ENCODE results near the gene PCAT6. TPM values are rescaled to one million over a fixed set of nuclear protein-coding genes. Genes with fewer than 3 reads are reported as not detected.

The PCAT6 gene
- total RNA-seq, 1 donor from 2014 or later: 7.7 TPM

GRCh38 chr1:202802034-202802433, 8.7 kb upstream of the PCAT6 start:
- H3K9me3 Mint-ChIP-seq (ENCODE audit: unreplicated experiment): peaks cover 5% of the 10 kb centered on the region
- H3K36me3 Mint-ChIP-seq (ENCODE audit: unreplicated experiment): no peaks in the 10 kb centered on the region
- no peaks in the 10 kb centered on the region for H3K27me3 Mint-ChIP-seq (ENCODE audit: unreplicated experiment)
- DNase-seq: no peak
- peak overlapping the region; percentile 42 for H3K4me3 Mint-ChIP-seq (ENCODE audit: unreplicated experiment)
- no peak for TF ChIP-seq CTCF (IDR thresholded peaks at IDR 0.05; ENCODE audit: partially characterized antibody, unreplicated experiment)
- peaks cover 20% of the 10 kb centered on the region for H3K4me1 Mint-ChIP-seq (ENCODE audit: low read depth, unreplicated experiment)
- H3K27ac Mint-ChIP-seq (ENCODE audit: unreplicated experiment): no peak overlapping the region

- TF ChIP-seq CTCF (IDR thresholded peaks at IDR 0.05; ENCODE audit: partially characterized antibody, unreplicated experiment): no peak
- no peaks in the 10 kb centered on the region for H3K27me3 Mint-ChIP-seq (ENCODE audit: unreplicated experiment)
These were observed 7.5 kb upstream of the PCAT6 start for GRCh38 chr1:202802998-202803932.

GRCh38 chr1:202804126-202804525, 6.6 kb upstream of the PCAT6 start:
- no peak overlapping the region for H3K27ac Mint-ChIP-seq (ENCODE audit: unreplicated experiment)
- peaks cover 2% of the 10 kb centered on the region for H3K27me3 Mint-ChIP-seq (ENCODE audit: unreplicated experiment)
- no peak for TF ChIP-seq CTCF (IDR thresholded peaks at IDR 0.05; ENCODE audit: partially characterized antibody, unreplicated experiment)
- DNase-seq: no peak
- peaks cover 21% of the 10 kb centered on the region for H3K4me1 Mint-ChIP-seq (ENCODE audit: low read depth, unreplicated experiment)
- peaks cover 12% of the 10 kb centered on the region for H3K9me3 Mint-ChIP-seq (ENCODE audit: unreplicated experiment)
- no peaks in the 10 kb centered on the region for H3K36me3 Mint-ChIP-seq (ENCODE audit: unreplicated experiment)
- peak overlapping the region; percentile 98 for H3K4me3 Mint-ChIP-seq (ENCODE audit: unreplicated experiment)

More at GRCh38 chr1:202802998-202803932, 7.5 kb upstream of the PCAT6 start:
- DNase-seq: no peak
- Mint-ChIP-seq H3K27ac (ENCODE audit: unreplicated experiment) (no peak overlapping the region), H3K4me3 (ENCODE audit: unreplicated experiment) (peak overlapping the region; percentile 34), H3K4me1 (ENCODE audit: low read depth, unreplicated experiment) (peaks cover 14% of the 10 kb centered on the region), H3K36me3 (ENCODE audit: unreplicated experiment) (no peaks in the 10 kb centered on the region), H3K9me3 (ENCODE audit: unreplicated experiment) (peaks cover 5% of the 10 kb centered on the region)

- H3K9me3 Mint-ChIP-seq (ENCODE audit: unreplicated experiment): peaks cover 15% of the 10 kb centered on the region
- peak overlapping the region; percentile 98 for H3K4me3 Mint-ChIP-seq (ENCODE audit: unreplicated experiment)
- no peak for DNase-seq
- H3K36me3 Mint-ChIP-seq (ENCODE audit: unreplicated experiment): no peaks in the 10 kb centered on the region
- H3K4me1 Mint-ChIP-seq (ENCODE audit: low read depth, unreplicated experiment): peaks cover 22% of the 10 kb centered on the region
- H3K27me3 Mint-ChIP-seq (ENCODE audit: unreplicated experiment): peaks cover 7% of the 10 kb centered on the region
- H3K27ac Mint-ChIP-seq (ENCODE audit: unreplicated experiment): peak overlapping the region; percentile 99
- TF ChIP-seq CTCF (IDR thresholded peaks at IDR 0.05; ENCODE audit: partially characterized antibody, unreplicated experiment): no peak
These were observed 4.6 kb upstream of the PCAT6 start for GRCh38 chr1:202805886-202806844.
